Spleen (tissue), 11 donors: ENCODE measurements around the gene CARHSP1. TPM values are rescaled to one million over a fixed set of nuclear protein-coding genes. Genes with fewer than 3 reads are reported as not detected.
A peak's percentile ranks its signal among the peaks of the same experiment; 100 is the strongest.

ENCODE experiments used
- DNase-seq: peaks from one replicate; pipeline ENCODE4 v3.0.0-alpha.2; 2020
- H3K27ac ChIP-seq, 8 donors: fragments of 200-600 bp; sonication (generic) in 7 of 8; 1 replicate in 4 of 8; 2 replicates in 4 of 8; pipeline versions ENCODE4 v1.5.0 to v1.8.0; 2016 to 2021; ENCODE audit warnings: inconsistent platforms in 4 of 8, mild to moderate bottlenecking in 4 of 8, moderate library complexity in 1 of 8
- H3K27me3 ChIP-seq, 7 donors: fragments of 200-600 bp; sonication (generic) in 6 of 7; replicated peaks in 1 of 7; 1 replicate in 4 of 7; 2 replicates in 3 of 7; pipeline versions ENCODE4 v1.5.0 to v1.8.0; 2016 to 2021; ENCODE audit warnings: inconsistent platforms in 3 of 7, mild to moderate bottlenecking in 1 of 7
- H3K36me3 ChIP-seq, 6 donors: fragments of 200-600 bp; sonication (generic) in 5 of 6; 1 replicate in 4 of 6; 2 replicates in 2 of 6; pipeline versions ENCODE4 v1.5.0 to v1.8.0; 2016 to 2021; ENCODE audit warnings: inconsistent platforms in 2 of 6
- H3K4me1 ChIP-seq, 6 donors: fragments of 200-600 bp; sonication (generic) in 5 of 6; 1 replicate in 3 of 6; 2 replicates in 3 of 6; pipeline versions ENCODE4 v1.5.0 to v1.8.0; 2016 to 2021; ENCODE audit warnings: inconsistent platforms in 3 of 6
- H3K4me3 ChIP-seq, 8 donors: fragments of 200-600 bp; sonication (generic) in 7 of 8; 1 replicate in 4 of 8; 2 replicates in 4 of 8; pipeline versions ENCODE4 v1.5.0 to v1.8.0; 2016 to 2021; ENCODE audit warnings: inconsistent platforms in 4 of 8, mild to moderate bottlenecking in 4 of 8, moderate library complexity in 2 of 8
- H3K9me3 ChIP-seq, 8 donors: fragments of 200-600 bp; sonication (generic) in 7 of 8; 1 replicate in 4 of 8; 2 replicates in 4 of 8; pipeline versions ENCODE4 v1.5.0 to v1.8.0; 2016 to 2021; ENCODE audit warnings: inconsistent platforms in 4 of 8
- CTCF ChIP-seq, 11 experiments: fragments of 200-600 bp in 7 of 11; fragments of 450-650 bp in 4 of 11; sonication (generic) in 4 of 11; IDR thresholded peaks in 8 of 11; conservative IDR thresholded peaks in 3 of 11; 1 replicate in 7 of 11; 2 replicates in 4 of 11; pipeline versions ENCODE4 v1.4.0 to v1.8.0; 2016 to 2021; ENCODE audit warnings: antibody characterized with exemption in 11 of 11, inconsistent platforms in 4 of 11, mild to moderate bottlenecking in 1 of 11
- POLR2AphosphoS5 ChIP-seq, 3 donors: sonication (generic); formaldehyde crosslinking; IDR thresholded peaks; one replicate each; pipeline ENCODE4 v1.5.1; 2017; ENCODE audit warnings: antibody characterized with exemption in 3 of 3
- WGBS, 5 donors: extraction: QIAGEN DNeasy Blood & Tissue Kit in 3 of 5; methylation state at CpG; one replicate each; pipeline versions ENCODE4 v1.1.5 to v1.1.7; 2013 to 2018; 5-methylcytosine and 5-hydroxymethylcytosine counted together
- intact Hi-C: fragments of 100-400 bp; cut with DNase I; formaldehyde crosslinking; loops from one replicate; pipeline ENCODE4 v1.15.0; 2023; ENCODE audit warnings: low total_unique reads
- polyA plus RNA-seq, 3 donors: library from polyadenylated mRNA; stranded (reverse); fragments of 200-250 nt; gene quantifications; one replicate each; pipeline ENCODE4 v1.2.1, GENCODE V29; 2013
- total RNA-seq, 7 donors: library from RNA; depleted of rRNA in 3 of 7; stranded (reverse); fragments of >200 nt in 3 of 7; fragmentation: NEBNext Ultra II Directional in 4 of 7; extraction: Animal tissue kit (Norgen Biotek cat#: 25700) in 4 of 7; gene quantifications; one replicate each; pipeline versions ENCODE4 v1.1.0 to v1.2.1, GENCODE V29; 2016 to 2021
- donor health status: healthy with polysubstance abuse.
- donor health status: DM: no; HTN: no; CAD: no; lungs with moderate emphysema.
- donor health status: DM: no; HTN: no; CAD: no.
- donor health status: Bipolar disorder and iron deficiency.
- donor health status: healthy.
- donor health status: DM: no; HTN: no; CAD: no.
- donor health status: DM: yes; HTN: yes; CAD: no.

CARHSP1 gene
- total and polyA plus RNA-seq, 10 donors: 42.6 to 98.0 (median 55.7) TPM

DNA sequence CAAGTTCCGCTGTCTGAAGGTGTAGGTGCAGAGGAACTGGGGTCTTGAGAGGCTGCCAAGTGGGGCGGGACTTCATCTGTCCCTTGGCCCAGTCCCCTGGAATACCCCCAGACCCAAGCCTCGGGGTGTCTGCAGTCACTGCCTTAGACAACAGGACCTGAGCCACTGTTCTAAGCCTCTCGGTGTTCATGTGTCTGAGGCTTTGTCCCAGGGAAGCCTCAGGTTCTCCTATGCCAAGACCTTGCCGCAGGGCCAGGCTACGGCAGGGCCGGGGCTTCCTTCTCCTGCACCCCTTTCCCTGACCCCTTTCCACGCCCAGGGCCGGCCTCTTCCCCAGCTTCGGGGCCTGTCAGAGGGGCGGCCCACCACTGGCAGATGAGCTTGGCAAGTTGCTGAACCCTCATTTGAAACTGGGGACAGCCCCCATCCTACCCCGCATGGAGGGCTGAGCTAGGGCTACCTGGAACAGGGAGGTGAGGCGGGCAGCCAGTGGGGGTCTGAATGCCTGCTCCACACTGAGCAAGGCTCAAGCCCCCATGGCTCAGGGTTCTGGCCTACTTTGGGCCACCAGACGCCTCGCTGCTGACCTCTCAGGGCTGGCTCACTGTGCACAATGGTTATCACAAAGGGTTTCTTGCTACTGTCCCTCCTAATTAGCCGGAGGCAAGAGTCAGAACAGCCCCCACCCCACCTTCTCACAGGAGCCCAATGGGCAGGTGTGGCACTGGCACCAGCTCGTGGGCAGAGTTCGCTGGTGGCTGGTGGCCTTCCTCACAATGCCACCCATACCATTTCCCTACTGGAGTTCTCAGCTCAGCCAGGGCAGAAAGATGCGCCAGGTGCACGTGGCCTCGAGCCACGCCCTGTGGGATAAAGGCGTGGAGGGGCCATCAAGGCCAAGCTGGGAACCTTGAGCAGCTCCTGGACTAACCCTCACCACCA lies 20.4 kb upstream of the CARHSP1 start:
- Histone ChIP-seq H3K4me1 (peaks cover 5 to 61% (median 23%) of the 10 kb centered on the region in 6 donors), H3K36me3 (peaks cover 0 to 65% (median 35%) of the 10 kb centered on the region in 6 donors), H3K27me3 (peaks cover 0 to 17% (median 0%) of the 10 kb centered on the region in 7 donors), H3K4me3 (no peak overlapping the region), H3K9me3 (no peaks in the 10 kb centered on the region), H3K27ac (no peak overlapping the region)
- intact Hi-C loops: no loop called here
- peak; percentile 69 for DNase-seq
- TF ChIP-seq CTCF (IDR thresholded peaks at IDR 0.05 in 8 of 11, conservative IDR thresholded peaks at IDR 0.05 in 3 of 11) (no peak), POLR2AphosphoS5 (IDR thresholded peaks at IDR 0.05) (peak; percentile 23 to 57 (median 36))
- WGBS, 5 donors: 86 to 87% (median 87%) methylated on average over 12 to 23 of the region's 23 CpGs

GRCh38 chr16:8887952-8888560 lies 19.2 kb upstream of the CARHSP1 start:
- Histone ChIP-seq H3K36me3 (peaks cover 0 to 53% (median 24%) of the 10 kb centered on the region in 6 donors), H3K27me3 (peaks cover 0 to 27% (median 0%) of the 10 kb centered on the region in 7 donors), H3K27ac (no peak overlapping the region), H3K4me3 (no peak overlapping the region), H3K9me3 (no peaks in the 10 kb centered on the region), H3K4me1 (peaks cover 5 to 51% (median 23%) of the 10 kb centered on the region in 6 donors)
- 84 to 91% (median 85%) methylated on average over 15 to 16 of the region's 16 CpGs for WGBS, 5 donors
- TF ChIP-seq POLR2AphosphoS5 (IDR thresholded peaks at IDR 0.05) (peak in 2 of 3 donors; percentile 26 to 28), CTCF (IDR thresholded peaks at IDR 0.05 in 8 of 11, conservative IDR thresholded peaks at IDR 0.05 in 3 of 11) (no peak)
- intact Hi-C loops: no loop called here
- peak; percentile 73 for DNase-seq

DNA sequence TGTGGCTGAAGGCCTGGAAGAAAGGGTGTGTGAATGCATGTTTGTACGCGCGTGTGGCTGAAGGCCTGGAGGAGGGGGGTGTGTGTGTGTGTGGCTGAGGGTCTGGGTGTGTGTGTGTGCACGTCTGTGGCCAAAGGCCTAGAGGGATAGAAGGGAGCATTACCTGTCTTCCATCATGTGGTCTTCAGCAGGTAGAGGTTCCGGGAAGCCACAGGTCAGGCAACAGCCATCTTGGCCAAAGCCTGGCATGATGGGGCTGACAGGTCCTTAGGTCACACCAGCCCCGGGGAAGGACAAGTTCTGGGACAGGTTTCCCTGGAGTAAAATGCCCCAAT lies 18.6 kb upstream of the CARHSP1 start:
- peaks cover 0 to 47% (median 22%) of the 10 kb centered on the region in 6 donors for H3K36me3 ChIP-seq
- WGBS, 5 donors: 86 to 93% (median 88%) methylated on average over 5 to 6 of the region's 6 CpGs
- no peak overlapping the region for H3K27ac ChIP-seq
- DNase-seq: peak; percentile 64
- H3K4me3 ChIP-seq: no peak overlapping the region
- H3K27me3 ChIP-seq: peaks cover 0 to 31% (median 0%) of the 10 kb centered on the region in 7 donors
- H3K4me1 ChIP-seq: peaks cover 1 to 45% (median 21%) of the 10 kb centered on the region in 6 donors
- TF ChIP-seq POLR2AphosphoS5 (IDR thresholded peaks at IDR 0.05) (peak in 1 of 3 donors; percentile 10), CTCF (IDR thresholded peaks at IDR 0.05 in 8 of 11, conservative IDR thresholded peaks at IDR 0.05 in 3 of 11) (no peak)
- H3K9me3 ChIP-seq: no peaks in the 10 kb centered on the region
- intact Hi-C loops: no loop called here
